HCT116 (cell line): ENCODE measurements around the gene NAV3.

Experiments used
- JUND ChIP-seq: IDR thresholded peaks from 2 replicates; pipeline ENCODE4 v1.6.1; 2012
- RAD21 ChIP-seq: IDR thresholded peaks from 2 replicates; pipeline ENCODE4 v1.6.1; 2012; ENCODE audit warnings: low read depth, mild to moderate bottlenecking
- TF ChIP-seq, protein P1 (sequence below), 3 experiments: fragments of 200-600 bp in 1 of 3; sonication (generic) in 1 of 3; IDR thresholded peaks in 2 of 3; conservative IDR thresholded peaks in 1 of 3; 2 replicates each; pipeline ENCODE4 v1.5.1; 2012 to 2017; ENCODE audit warnings: low read depth in 2 of 3, low read length in 2 of 3, antibody characterized with exemption in 1 of 3, borderline replicate concordance in 1 of 3, control low read depth in 1 of 3, mild to moderate bottlenecking in 1 of 3, mixed read lengths in 1 of 3, mixed run types in 1 of 3, moderate library complexity in 1 of 3; ENCODE audit not compliant: insufficient read depth in 1 of 3

DNA sequence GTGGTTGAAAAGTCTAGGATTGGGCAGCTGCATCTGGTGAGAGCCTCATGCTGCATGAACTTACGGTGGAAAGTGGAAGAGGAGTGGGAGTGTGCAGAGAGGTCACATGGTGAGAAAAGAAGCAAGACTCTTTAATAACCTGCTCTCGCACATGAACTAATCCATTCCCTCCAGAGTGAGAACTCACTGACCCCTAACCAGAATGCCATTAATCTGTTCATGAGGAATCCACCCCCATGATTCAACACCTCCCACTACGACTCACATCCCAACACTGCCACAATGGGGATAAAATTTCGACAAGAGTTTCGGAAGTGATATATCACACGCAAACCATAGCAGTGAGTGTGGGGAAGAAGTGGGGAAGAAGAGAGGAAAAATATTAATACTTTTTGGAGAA lies 377.4 kb downstream of the NAV3 start:
- TF ChIP-seq, protein P1, sequence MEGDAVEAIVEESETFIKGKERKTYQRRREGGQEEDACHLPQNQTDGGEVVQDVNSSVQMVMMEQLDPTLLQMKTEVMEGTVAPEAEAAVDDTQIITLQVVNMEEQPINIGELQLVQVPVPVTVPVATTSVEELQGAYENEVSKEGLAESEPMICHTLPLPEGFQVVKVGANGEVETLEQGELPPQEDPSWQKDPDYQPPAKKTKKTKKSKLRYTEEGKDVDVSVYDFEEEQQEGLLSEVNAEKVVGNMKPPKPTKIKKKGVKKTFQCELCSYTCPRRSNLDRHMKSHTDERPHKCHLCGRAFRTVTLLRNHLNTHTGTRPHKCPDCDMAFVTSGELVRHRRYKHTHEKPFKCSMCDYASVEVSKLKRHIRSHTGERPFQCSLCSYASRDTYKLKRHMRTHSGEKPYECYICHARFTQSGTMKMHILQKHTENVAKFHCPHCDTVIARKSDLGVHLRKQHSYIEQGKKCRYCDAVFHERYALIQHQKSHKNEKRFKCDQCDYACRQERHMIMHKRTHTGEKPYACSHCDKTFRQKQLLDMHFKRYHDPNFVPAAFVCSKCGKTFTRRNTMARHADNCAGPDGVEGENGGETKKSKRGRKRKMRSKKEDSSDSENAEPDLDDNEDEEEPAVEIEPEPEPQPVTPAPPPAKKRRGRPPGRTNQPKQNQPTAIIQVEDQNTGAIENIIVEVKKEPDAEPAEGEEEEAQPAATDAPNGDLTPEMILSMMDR (IDR thresholded peaks at IDR 0.05 in 2 of 3, conservative IDR thresholded peaks at IDR 0.05 in 1 of 3; ENCODE audit: borderline replicate concordance in 1 of 3, insufficient read depth in 1 of 3, low read depth in 2 of 3, low read length in 2 of 3) = no peak
- TF ChIP-seq JUND (no peak), RAD21 (no peak)
